Measurements from ENCODE around the gene ARHGAP31.

Gene ARHGAP31

DNA sequence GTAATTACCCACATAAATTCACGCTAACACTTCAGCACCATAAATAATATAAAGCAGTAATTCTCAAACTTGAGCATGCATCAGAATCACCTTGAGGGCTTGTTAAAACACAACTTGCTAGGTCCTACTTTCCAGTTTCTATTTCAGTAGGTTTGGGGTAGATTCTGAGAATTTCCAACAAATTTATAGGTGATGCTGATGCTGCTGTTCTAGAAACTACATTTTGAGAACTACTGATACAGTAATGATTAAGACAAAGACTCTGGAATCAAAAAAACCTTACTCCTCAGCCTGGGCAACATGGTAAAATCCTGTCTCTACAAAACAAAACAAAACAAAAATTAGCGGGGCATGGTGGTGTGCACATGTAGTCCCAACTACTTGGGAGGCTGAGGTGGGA, 150.4 kb downstream of the ARHGAP31 start:
- FAIRE-seq = no peak

GRCh38 chr3:119453822-119454221, 159.6 kb downstream of the ARHGAP31 start:
- FAIRE-seq = no peak

- no peak for FAIRE-seq
Measured at GRCh38 chr3:119456469-119456868, 162.3 kb downstream of the ARHGAP31 start.

DNA sequence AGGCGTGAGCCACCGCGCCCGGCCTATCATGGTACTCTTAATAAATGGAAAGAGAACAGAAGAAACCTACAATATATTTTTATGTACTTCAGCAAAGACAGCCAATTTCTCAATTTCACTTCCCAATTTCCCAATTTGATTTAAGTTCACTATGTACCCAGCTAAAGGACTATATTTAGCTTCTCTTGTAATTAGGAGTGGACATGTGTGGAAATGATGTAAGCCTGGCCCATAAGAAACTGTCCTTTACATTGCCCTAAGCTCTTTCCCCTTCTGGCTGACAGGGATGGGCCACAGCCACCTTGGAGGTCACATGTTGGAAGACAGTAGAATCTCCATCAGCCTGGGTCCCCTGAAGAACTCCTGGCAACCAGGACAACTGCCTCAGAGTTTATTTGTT, 163.1 kb downstream of the ARHGAP31 start:
- FAIRE-seq = no peak

DNA sequence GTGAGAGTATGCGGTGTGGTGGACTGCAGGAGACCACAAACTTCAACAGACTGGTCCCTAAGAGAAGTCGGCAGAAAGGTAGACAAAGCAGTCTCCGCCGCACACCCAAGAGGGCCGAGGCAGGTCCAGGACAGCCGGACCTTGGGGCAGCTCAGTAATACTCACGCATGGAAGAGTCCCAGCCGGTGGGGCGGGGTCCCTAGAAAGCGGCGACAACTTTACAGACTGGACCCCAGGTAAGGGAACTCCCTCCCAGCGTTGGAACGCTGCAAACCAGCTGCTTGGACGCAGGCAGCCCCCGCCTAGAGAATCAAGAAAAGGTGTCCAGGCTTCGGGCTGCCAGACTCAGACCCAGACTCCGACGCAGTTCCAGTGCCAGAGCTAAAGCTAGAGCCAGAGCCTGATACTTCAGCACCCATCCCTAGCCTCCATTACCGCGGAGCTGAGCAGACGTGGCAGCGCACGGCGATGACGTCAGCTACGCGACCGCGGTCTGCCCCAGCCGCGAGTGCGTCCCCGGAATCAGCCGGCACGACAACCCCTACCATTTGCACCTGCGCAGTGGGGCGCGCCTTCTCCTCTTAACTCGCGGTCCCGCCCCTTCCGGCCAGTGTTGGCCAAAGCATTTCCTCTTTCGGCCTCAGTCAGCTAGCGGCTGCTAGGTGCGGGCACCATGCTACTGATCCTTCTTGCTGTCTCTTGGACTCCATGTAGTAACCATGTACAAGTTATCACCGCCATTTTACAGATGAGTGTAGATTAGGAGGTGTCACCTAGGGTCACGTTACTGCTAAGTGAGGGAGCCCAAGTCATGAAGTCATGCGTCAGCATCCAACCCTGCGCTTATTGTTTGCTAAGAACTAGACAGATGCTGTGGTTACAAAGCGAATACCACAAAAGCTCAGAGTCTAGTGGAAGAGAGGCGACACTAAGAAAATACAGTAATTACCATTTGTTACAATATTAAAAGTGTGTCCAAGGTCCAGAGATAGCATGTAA, 169.3 kb downstream of the ARHGAP31 start, which contains the start of gene TMEM39A:
Gene TMEM39A, minus strand, starts transcription at position 445 of the 999 bp plus-strand sequence. CDS start 1,541 bp downstream, outside the sequence.
- peak; percentile 96 for FAIRE-seq

GRCh38 chr3:119468041-119468440, 173.9 kb downstream of the ARHGAP31 start:
- FAIRE-seq = no peak

- no peak for FAIRE-seq
Measured at GRCh38 chr3:119469418-119470189, 175.4 kb downstream of the ARHGAP31 start.
